Measurements from ENCODE around the gene ZSCAN12.

DNA sequence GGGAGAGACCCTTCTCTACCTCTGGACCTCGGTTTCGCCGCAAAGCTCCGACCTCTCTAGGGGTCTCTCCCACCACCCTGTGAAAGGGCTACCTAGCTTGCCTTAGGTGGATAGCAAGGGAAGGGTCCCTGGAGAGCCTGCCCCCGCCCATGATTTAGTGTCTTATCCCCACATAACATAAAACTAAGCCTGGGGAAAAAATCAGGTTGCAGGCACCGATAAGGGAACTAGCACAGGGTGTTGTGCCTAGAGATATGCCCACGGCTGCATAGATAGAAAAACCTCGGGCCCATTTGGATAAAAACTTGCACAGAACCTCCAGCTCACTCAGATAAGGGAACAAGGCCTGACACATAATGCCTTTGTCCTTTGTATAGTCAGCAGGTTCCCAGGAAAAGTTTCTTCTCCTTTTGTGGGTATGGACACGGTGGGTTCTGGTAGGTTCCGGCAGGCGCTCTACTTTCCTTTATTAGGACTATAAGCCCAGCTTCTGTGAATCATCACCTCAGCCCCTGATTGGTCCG, 64.4 kb downstream of the ZSCAN12 start:
- TF ChIP-seq, protein P1, sequence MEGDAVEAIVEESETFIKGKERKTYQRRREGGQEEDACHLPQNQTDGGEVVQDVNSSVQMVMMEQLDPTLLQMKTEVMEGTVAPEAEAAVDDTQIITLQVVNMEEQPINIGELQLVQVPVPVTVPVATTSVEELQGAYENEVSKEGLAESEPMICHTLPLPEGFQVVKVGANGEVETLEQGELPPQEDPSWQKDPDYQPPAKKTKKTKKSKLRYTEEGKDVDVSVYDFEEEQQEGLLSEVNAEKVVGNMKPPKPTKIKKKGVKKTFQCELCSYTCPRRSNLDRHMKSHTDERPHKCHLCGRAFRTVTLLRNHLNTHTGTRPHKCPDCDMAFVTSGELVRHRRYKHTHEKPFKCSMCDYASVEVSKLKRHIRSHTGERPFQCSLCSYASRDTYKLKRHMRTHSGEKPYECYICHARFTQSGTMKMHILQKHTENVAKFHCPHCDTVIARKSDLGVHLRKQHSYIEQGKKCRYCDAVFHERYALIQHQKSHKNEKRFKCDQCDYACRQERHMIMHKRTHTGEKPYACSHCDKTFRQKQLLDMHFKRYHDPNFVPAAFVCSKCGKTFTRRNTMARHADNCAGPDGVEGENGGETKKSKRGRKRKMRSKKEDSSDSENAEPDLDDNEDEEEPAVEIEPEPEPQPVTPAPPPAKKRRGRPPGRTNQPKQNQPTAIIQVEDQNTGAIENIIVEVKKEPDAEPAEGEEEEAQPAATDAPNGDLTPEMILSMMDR (IDR thresholded peaks at IDR 0.05) = no peak
- no peak for TF ChIP-seq POLR2A (IDR thresholded peaks at IDR 0.05)
- no peak for TF ChIP-seq EP300 (IDR thresholded peaks at IDR 0.05)

Data from ovary (tissue), 3 donors.